ENCODE data around the gene TSC22D4.
A peak's percentile ranks its signal among the peaks of the same experiment; 100 is the strongest.
"Not testable (repeated sequence)": the region's sequence is repeated elsewhere in the genome, so short reads cannot be mapped to it uniquely, and the experiment has no call there.

The TSC22D4 gene

GRCh38 chr7:100478958-100479660 is at the start of gene TSC22D4:
Gene TSC22D4, minus strand, starts transcription at chr7:100479214. Its CDS starts 1,176 bp downstream, at chr7:100478038.
- peak; percentile 91 for DNase-seq

GRCh38 chr7:100528108-100528866 is 49.3 kb upstream of the TSC22D4 start:
- not testable (repeated sequence) for DNase-seq

- not testable (repeated sequence) for DNase-seq
Measured at GRCh38 chr7:100523192-100523591, 44.2 kb upstream of the TSC22D4 start.

- DNase-seq = not testable (repeated sequence)
Measured at GRCh38 chr7:100521909-100522593, 43.0 kb upstream of the TSC22D4 start.

- DNase-seq = no peak
Measured at GRCh38 chr7:100521076-100521475, 42.1 kb upstream of the TSC22D4 start.

GRCh38 chr7:100520138-100520537 is 41.1 kb upstream of the TSC22D4 start:
- DNase-seq = no peak

GRCh38 chr7:100519580-100519979 is 40.6 kb upstream of the TSC22D4 start:
- DNase-seq = no peak

- DNase-seq = no peak
Measured at GRCh38 chr7:100517305-100517704, 38.3 kb upstream of the TSC22D4 start.

GRCh38 chr7:100516135-100516812 is 37.3 kb upstream of the TSC22D4 start:
- peak; percentile 61 for DNase-seq

GRCh38 chr7:100515072-100515532 is 36.1 kb upstream of the TSC22D4 start:
- DNase-seq = no peak

GRCh38 chr7:100513212-100513810 is 34.3 kb upstream of the TSC22D4 start:
- DNase-seq = no peak

- DNase-seq = no peak
Measured at GRCh38 chr7:100510437-100511239, 31.6 kb upstream of the TSC22D4 start.

GRCh38 chr7:100509231-100509630 is 30.2 kb upstream of the TSC22D4 start:
- no peak for DNase-seq

GRCh38 chr7:100506356-100506923 is 27.4 kb upstream of the TSC22D4 start:
- no peak for DNase-seq

- no peak for DNase-seq
Measured at GRCh38 chr7:100504887-100505611, 26.0 kb upstream of the TSC22D4 start.

GRCh38 chr7:100504031-100504430 is 25.0 kb upstream of the TSC22D4 start:
- DNase-seq = not testable (repeated sequence)

- not testable (repeated sequence) for DNase-seq
Measured at GRCh38 chr7:100500743-100501142, 21.7 kb upstream of the TSC22D4 start.

GRCh38 chr7:100496509-100496908 is 17.5 kb upstream of the TSC22D4 start:
- DNase-seq = no peak

GRCh38 chr7:100493476-100494264 is 14.7 kb upstream of the TSC22D4 start:
- DNase-seq = peak; percentile 58

Measured in activated gamma-delta T cell treated with Interleukin-2 at 50 U/mL for 16 hours (primary cell).